K562 treated with DMSO at 1 percent for 48 hours (cell line): ENCODE measurements around the gene REG1B. TPM values are rescaled to one million over a fixed set of nuclear protein-coding genes. Genes with fewer than 3 reads are reported as not detected.

Experiments used
- total RNA-seq: library from RNA; unstranded; fragments of 300-600 nt; gene quantifications from 2 replicates; pipeline ENCODE4 v1.2.3, GENCODE V29; 2022; ENCODE audit warnings: low replicate concordance; ENCODE audit errors: extremely low read depth

REG1B gene
- total RNA-seq: not detected in 2 replicates

DNA sequence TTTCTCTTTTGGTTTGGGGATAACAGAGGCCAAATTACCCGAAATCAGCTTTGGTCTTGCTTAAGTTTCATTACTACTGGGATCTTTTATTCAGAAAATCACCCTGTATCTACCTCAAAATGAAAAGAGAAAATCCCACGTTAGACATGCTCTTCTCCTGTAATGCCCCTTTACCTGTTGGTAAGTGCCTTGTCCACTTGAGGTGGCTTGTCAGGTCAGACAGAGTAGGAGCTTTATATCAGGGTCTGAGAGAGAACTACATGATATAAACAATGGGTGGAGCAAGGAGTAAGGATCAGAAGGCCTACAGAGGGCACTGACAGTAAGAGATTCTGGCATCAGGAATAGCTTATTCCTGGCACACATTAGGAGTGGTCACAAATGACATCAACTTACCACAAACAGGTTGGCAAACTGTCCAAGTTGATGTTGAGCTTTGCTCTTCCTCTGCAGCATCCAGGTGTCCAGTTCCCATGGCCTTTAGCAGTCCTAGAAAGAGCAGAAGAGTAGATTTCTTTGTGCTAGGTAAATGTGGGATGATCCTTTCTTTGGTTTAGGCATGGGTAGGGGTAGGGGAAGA is at the start of gene REG1B:
TSS of gene REG1B (minus strand) at position 209 of the 580 bp plus-strand sequence. CDS start 381 bp downstream, outside the sequence.

DNA sequence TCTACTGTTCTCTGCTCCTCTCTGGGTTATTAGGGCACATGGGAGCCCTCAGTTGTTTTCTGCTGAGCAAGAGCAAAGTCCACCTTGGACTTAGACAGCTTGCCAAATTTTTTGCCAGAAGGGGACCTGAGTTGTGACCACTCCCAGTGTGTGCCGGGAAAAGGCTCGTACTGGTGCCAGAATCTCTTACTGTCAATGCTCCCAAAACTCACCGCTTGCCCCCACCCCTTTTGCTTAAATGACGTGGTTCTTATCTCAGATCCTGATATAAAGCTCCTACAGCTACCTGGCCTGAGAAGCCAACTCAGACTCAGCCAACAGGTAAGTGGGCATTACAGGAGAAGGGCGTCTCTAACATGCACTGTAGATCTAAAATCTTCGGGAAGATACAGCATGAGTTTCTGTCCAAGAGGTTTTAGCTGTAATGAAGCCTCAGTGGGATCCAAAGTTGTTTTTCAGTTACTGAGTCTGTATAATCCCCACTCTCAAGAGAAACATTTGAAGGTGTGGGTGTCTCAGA is 32.5 kb upstream of the REG1B start, which contains the start of gene REG1A:
TSS of gene REG1A (plus strand) at position 295 of the 520 bp plus-strand sequence. CDS start 374 bp downstream, outside the sequence.

Other genes with a start within 250 kb of the REG1B start
- not detected in 2 replicates for gene REG3G, start 62.3 kb downstream of the REG1B start, total RNA-seq
- gene REG1A, start 32.5 kb upstream of the REG1B start, total RNA-seq: not detected in 2 replicates
- gene REG3A, start 71.8 kb upstream of the REG1B start, total RNA-seq: not detected in 2 replicates